ENCODE results near the gene STON1.

The STON1 gene, protein sequence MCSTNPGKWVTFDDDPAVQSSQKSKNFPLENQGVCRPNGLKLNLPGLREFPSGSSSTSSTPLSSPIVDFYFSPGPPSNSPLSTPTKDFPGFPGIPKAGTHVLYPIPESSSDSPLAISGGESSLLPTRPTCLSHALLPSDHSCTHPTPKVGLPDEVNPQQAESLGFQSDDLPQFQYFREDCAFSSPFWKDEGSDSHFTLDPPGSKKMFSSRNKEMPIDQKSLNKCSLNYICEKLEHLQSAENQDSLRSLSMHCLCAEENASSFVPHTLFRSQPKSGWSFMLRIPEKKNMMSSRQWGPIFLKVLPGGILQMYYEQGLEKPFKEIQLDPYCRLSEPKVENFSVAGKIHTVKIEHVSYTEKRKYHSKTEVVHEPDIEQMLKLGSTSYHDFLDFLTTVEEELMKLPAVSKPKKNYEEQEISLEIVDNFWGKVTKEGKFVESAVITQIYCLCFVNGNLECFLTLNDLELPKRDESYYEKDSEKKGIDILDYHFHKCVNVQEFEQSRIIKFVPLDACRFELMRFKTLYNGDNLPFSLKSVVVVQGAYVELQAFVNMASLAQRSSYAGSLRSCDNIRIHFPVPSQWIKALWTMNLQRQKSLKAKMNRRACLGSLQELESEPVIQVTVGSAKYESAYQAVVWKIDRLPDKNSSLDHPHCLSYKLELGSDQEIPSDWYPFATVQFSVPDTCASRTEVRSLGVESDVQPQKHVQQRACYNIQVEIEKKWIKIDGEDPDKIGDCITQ

GRCh38 chr2:48530033-48530811 lies at the start of gene STON1:
STON1 (plus strand) TSS chr2:48530154; CDS start chr2:48580634, 50,480 bp downstream.
- Histone ChIP-seq H3K27ac (ENCODE audit: low read depth, low read length) (peak within 1 kb of the TSS; percentile 92), H3K9me3 (ENCODE audit: low read length) (no peaks in the 10 kb centered on the region), H3K4me3 (ENCODE audit: low read depth in 1 of 2, low read length in 2 of 2) (peak within 1 kb of the TSS; percentile 39 to 76), H3K36me3 (ENCODE audit: insufficient read depth, low read length) (peaks cover 4% of the 10 kb centered on the region), H3K27me3 (ENCODE audit: control insufficient read depth in 1 of 2, insufficient read depth in 2 of 2, low read length in 2 of 2) (no peaks in the 10 kb centered on the region), H3K9ac (ENCODE audit: low read length) (peak within 1 kb of the TSS; percentile 88), H3K4me1 (ENCODE audit: insufficient read depth, low read length) (peaks cover 47% of the 10 kb centered on the region)

DNA sequence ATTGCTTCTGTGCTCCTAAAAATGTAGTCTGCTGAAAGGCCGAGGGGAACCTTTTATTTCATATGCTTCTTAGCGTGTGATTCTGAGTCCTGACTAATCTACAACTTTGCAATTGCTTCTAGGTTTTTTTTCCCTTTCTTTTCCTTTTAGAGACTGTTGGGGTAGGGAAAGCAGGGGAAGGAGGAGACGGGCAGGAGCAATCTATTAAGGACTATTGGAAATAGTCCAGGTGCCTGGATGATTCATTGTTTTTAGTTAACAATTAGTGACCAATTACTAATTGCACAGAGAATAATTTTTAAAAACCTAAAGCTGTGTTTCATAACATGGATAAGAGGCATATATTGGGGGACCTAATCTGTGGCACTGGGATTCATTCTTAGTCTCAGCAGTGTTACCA lies 49.4 kb upstream of the STON1 start:
- Histone ChIP-seq H3K27ac (ENCODE audit: low read depth, low read length) (peak overlapping the region; percentile 67), H3K36me3 (ENCODE audit: insufficient read depth, low read length) (no peaks in the 10 kb centered on the region), H3K9ac (ENCODE audit: low read length) (peak overlapping the region; percentile 37), H3K4me3 (ENCODE audit: low read depth in 1 of 2, low read length in 2 of 2) (peak overlapping the region in 1 of 2 donors; percentile 5), H3K4me1 (ENCODE audit: insufficient read depth, low read length) (peaks cover 51% of the 10 kb centered on the region), H3K27me3 (ENCODE audit: control insufficient read depth in 1 of 2, insufficient read depth in 2 of 2, low read length in 2 of 2) (no peaks in the 10 kb centered on the region), H3K9me3 (ENCODE audit: low read length) (no peaks in the 10 kb centered on the region)

- H3K27ac ChIP-seq (ENCODE audit: low read depth, low read length): peak overlapping the region; percentile 73
- peaks cover 6% of the 10 kb centered on the region for H3K36me3 ChIP-seq (ENCODE audit: insufficient read depth, low read length)
- H3K9me3 ChIP-seq (ENCODE audit: low read length): no peaks in the 10 kb centered on the region
- H3K4me1 ChIP-seq (ENCODE audit: insufficient read depth, low read length): peaks cover 44% of the 10 kb centered on the region
- H3K4me3 ChIP-seq (ENCODE audit: low read depth in 1 of 2, low read length in 2 of 2): no peak overlapping the region
- H3K9ac ChIP-seq (ENCODE audit: low read length): no peak overlapping the region
- no peaks in the 10 kb centered on the region for H3K27me3 ChIP-seq (ENCODE audit: control insufficient read depth in 1 of 2, insufficient read depth in 2 of 2, low read length in 2 of 2)
These were observed 47.6 kb upstream of the STON1 start for GRCh38 chr2:48482313-48482712.

DNA sequence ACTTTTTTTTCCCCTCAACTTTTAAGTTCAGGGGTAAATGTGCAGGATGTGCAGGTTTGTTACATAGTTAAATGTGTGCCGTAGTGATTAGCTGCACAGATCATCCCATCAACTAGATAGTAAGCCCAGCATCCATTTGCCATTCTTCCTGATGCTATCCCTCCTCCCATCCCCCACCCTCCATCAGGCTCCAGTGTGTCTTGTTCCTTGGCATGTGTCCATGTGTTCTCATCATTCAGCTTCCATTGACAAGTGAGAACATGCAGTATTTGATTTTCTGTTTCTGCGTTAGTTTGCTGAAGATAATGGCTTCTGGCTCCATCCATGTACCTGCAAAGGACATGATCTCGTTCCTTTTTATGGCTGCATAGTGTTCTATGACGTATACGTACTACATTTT lies 47.2 kb upstream of the STON1 start:
- Histone ChIP-seq H3K36me3 (ENCODE audit: insufficient read depth, low read length) (peaks cover 6% of the 10 kb centered on the region), H3K27ac (ENCODE audit: low read depth, low read length) (peak overlapping the region; percentile 73), H3K9me3 (ENCODE audit: low read length) (no peaks in the 10 kb centered on the region)

DNA sequence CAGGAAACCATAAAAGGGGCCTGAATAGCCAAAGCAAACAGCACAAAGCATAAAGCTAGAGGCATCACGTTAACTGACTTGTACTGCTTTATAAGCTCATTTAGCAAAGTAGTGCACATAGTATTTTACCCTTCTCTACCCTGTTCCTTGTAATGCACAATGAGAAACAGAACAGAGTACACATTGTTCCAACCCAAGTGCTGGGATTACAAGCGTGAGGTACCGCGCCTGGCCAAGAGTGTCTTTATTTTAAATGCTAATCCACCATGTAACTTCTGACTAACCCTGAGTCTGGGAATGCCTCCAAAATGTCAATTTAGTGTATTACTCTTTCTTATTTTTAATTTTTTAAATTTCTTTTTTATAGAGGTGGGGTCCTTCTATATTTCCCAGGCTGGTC lies 46.4 kb upstream of the STON1 start:
- Histone ChIP-seq H3K9me3 (ENCODE audit: low read length) (no peaks in the 10 kb centered on the region), H3K27me3 (ENCODE audit: control insufficient read depth in 1 of 2, insufficient read depth in 2 of 2, low read length in 2 of 2) (no peaks in the 10 kb centered on the region), H3K9ac (ENCODE audit: low read length) (no peak overlapping the region), H3K4me1 (ENCODE audit: insufficient read depth, low read length) (peaks cover 44% of the 10 kb centered on the region), H3K4me3 (ENCODE audit: low read depth in 1 of 2, low read length in 2 of 2) (no peak overlapping the region), H3K27ac (ENCODE audit: low read depth, low read length) (peak overlapping the region; percentile 45), H3K36me3 (ENCODE audit: insufficient read depth, low read length) (peaks cover 6% of the 10 kb centered on the region)

More for the DNA sequence above, 47.2 kb upstream of the STON1 start:
- H3K4me3 ChIP-seq (ENCODE audit: low read depth in 1 of 2, low read length in 2 of 2): no peak overlapping the region
- H3K4me1 ChIP-seq (ENCODE audit: insufficient read depth, low read length): peaks cover 44% of the 10 kb centered on the region
- H3K27me3 ChIP-seq (ENCODE audit: control insufficient read depth in 1 of 2, insufficient read depth in 2 of 2, low read length in 2 of 2): no peaks in the 10 kb centered on the region
- H3K9ac ChIP-seq (ENCODE audit: low read length): no peak overlapping the region

DNA sequence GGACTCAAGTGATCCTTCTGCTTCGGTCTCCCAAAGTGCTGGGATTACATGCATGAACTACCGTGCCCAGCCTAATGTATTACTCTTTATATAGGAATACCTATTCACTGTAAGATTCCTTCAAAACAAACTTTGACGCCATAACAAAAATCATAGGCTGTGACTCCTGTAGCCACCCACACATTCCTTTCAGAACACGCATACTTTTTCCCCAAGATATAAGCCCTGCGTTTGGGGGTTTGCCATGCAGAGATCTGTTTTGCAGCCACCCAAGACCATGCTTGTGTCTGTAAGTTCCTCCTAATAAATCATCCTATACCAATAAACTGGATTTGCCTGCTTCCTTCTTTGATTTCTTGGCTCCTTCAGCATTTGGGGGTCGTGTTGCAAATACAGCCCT lies 46.0 kb upstream of the STON1 start:
- Histone ChIP-seq H3K9ac (ENCODE audit: low read length) (no peak overlapping the region), H3K36me3 (ENCODE audit: insufficient read depth, low read length) (peaks cover 6% of the 10 kb centered on the region), H3K9me3 (ENCODE audit: low read length) (no peaks in the 10 kb centered on the region), H3K4me1 (ENCODE audit: insufficient read depth, low read length) (peaks cover 40% of the 10 kb centered on the region), H3K27ac (ENCODE audit: low read depth, low read length) (peak overlapping the region; percentile 45), H3K27me3 (ENCODE audit: control insufficient read depth in 1 of 2, insufficient read depth in 2 of 2, low read length in 2 of 2) (no peaks in the 10 kb centered on the region), H3K4me3 (ENCODE audit: low read depth in 1 of 2, low read length in 2 of 2) (no peak overlapping the region)

DNA sequence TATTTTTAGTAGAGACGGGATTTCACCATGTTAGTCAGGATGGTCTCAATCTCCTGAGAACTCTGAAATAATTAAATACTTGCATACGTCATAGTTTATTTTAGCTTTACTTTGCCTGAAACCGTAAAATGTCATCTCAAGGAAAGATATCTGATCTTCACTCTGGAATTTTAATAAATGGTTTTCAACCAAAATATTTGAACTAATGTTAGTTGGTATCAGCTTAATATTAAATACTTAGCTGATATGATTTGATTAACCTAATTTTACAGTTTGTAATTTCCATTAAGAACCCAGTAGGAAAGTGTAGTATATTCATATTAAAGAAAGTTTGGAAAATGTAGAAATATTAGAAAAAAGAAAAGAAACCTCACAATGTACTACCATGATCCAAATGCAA lies 41.4 kb upstream of the STON1 start:
- H3K36me3 ChIP-seq (ENCODE audit: insufficient read depth, low read length): peaks cover 6% of the 10 kb centered on the region
- H3K4me1 ChIP-seq (ENCODE audit: insufficient read depth, low read length): peaks cover 7% of the 10 kb centered on the region
- no peaks in the 10 kb centered on the region for H3K27me3 ChIP-seq (ENCODE audit: control insufficient read depth in 1 of 2, insufficient read depth in 2 of 2, low read length in 2 of 2)
- H3K9ac ChIP-seq (ENCODE audit: low read length): no peak overlapping the region
- no peak overlapping the region for H3K27ac ChIP-seq (ENCODE audit: low read depth, low read length)
- H3K4me3 ChIP-seq (ENCODE audit: low read depth in 1 of 2, low read length in 2 of 2): no peak overlapping the region
- no peaks in the 10 kb centered on the region for H3K9me3 ChIP-seq (ENCODE audit: low read length)

DNA sequence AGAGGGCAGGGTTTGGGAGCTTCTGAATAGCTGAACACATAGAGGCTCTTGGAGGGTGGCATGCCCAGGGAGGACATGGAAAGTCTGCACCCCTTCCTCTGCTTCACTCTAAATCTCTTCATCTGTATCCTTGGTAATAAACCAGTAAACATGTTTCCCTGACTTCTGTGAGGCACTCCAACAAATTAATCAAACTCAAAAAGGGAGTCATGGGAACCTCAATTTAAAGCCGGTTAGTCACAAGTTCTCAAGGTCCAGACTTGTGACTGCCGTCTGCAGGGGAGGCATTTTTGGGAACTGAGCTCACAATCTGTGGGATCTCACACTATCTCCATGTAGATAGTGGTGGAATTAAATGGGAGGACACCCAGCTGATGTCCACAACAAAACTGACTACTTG lies 33.1 kb upstream of the STON1 start:
- H3K36me3 ChIP-seq (ENCODE audit: insufficient read depth, low read length): peaks cover 13% of the 10 kb centered on the region

GRCh38 chr2:48504647-48505327 lies 25.2 kb upstream of the STON1 start:
- peaks cover 14% of the 10 kb centered on the region for H3K36me3 ChIP-seq (ENCODE audit: insufficient read depth, low read length)
- H3K9ac ChIP-seq (ENCODE audit: low read length): no peak overlapping the region

More for the DNA sequence above, 33.1 kb upstream of the STON1 start:
- Histone ChIP-seq H3K4me1 (ENCODE audit: insufficient read depth, low read length) (no peaks in the 10 kb centered on the region), H3K4me3 (ENCODE audit: low read depth in 1 of 2, low read length in 2 of 2) (no peak overlapping the region), H3K27ac (ENCODE audit: low read depth, low read length) (no peak overlapping the region), H3K9me3 (ENCODE audit: low read length) (no peaks in the 10 kb centered on the region), H3K27me3 (ENCODE audit: control insufficient read depth in 1 of 2, insufficient read depth in 2 of 2, low read length in 2 of 2) (no peaks in the 10 kb centered on the region), H3K9ac (ENCODE audit: low read length) (no peak overlapping the region)

GRCh38 chr2:48507111-48507510 lies 22.8 kb upstream of the STON1 start:
- H3K4me1 ChIP-seq (ENCODE audit: insufficient read depth, low read length): peaks cover 29% of the 10 kb centered on the region
- no peaks in the 10 kb centered on the region for H3K9me3 ChIP-seq (ENCODE audit: low read length)
- peaks cover 15% of the 10 kb centered on the region for H3K36me3 ChIP-seq (ENCODE audit: insufficient read depth, low read length)
- H3K27me3 ChIP-seq (ENCODE audit: control insufficient read depth in 1 of 2, insufficient read depth in 2 of 2, low read length in 2 of 2): no peaks in the 10 kb centered on the region
- no peak overlapping the region for H3K27ac ChIP-seq (ENCODE audit: low read depth, low read length)
- no peak overlapping the region for H3K4me3 ChIP-seq (ENCODE audit: low read depth in 1 of 2, low read length in 2 of 2)
- no peak overlapping the region for H3K9ac ChIP-seq (ENCODE audit: low read length)

More at GRCh38 chr2:48504647-48505327, 25.2 kb upstream of the STON1 start:
- no peak overlapping the region for H3K4me3 ChIP-seq (ENCODE audit: low read depth in 1 of 2, low read length in 2 of 2)
- peaks cover 13% of the 10 kb centered on the region for H3K4me1 ChIP-seq (ENCODE audit: insufficient read depth, low read length)
- no peaks in the 10 kb centered on the region for H3K27me3 ChIP-seq (ENCODE audit: control insufficient read depth in 1 of 2, insufficient read depth in 2 of 2, low read length in 2 of 2)
- no peaks in the 10 kb centered on the region for H3K9me3 ChIP-seq (ENCODE audit: low read length)
- H3K27ac ChIP-seq (ENCODE audit: low read depth, low read length): no peak overlapping the region

Data from muscle layer of colon (tissue), 2 donors.